ENCODE data around the gene HMCES.

Gene HMCES

DNA sequence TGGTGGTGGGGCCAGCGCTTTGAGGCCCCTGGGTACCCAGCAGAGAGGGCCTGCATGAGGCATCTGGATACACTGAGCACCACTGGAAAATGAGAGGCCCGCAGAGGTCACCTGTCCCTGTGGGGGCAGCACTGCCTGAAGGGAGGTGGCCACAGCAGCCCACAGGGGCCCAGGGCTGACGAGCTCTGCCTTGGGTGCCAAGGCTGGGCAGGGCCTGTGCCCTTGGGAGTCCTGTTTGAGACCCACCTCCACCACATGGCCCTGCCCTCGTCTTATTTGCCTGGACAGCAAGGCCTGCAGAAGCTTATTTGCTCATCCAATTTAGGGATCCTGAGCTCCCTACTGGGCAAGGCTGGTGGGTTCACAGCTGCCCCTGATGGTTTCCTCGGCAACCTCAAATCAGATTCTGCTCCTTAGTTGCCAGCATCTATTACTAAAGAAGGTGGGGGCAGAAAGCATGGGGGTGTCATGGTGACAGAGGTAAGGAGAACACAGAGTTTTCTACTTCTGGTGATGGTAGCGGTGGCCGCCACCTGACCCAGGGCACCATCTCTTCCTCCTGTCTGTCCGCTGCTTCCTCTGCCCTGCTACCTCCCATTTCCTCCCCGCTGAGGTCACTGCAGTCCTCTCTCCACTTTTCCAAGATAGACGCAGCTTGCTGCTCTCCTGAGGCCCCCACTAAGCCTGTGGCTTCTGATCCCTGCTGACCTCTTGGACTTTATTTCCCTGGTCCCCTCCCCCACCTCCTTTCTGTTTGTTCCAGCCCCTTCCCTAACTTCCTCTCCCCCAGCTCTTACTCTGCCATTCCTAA lies 62.9 kb downstream of the HMCES start:
- TF ChIP-seq, protein P1, sequence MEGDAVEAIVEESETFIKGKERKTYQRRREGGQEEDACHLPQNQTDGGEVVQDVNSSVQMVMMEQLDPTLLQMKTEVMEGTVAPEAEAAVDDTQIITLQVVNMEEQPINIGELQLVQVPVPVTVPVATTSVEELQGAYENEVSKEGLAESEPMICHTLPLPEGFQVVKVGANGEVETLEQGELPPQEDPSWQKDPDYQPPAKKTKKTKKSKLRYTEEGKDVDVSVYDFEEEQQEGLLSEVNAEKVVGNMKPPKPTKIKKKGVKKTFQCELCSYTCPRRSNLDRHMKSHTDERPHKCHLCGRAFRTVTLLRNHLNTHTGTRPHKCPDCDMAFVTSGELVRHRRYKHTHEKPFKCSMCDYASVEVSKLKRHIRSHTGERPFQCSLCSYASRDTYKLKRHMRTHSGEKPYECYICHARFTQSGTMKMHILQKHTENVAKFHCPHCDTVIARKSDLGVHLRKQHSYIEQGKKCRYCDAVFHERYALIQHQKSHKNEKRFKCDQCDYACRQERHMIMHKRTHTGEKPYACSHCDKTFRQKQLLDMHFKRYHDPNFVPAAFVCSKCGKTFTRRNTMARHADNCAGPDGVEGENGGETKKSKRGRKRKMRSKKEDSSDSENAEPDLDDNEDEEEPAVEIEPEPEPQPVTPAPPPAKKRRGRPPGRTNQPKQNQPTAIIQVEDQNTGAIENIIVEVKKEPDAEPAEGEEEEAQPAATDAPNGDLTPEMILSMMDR (IDR thresholded peaks at IDR 0.05; ENCODE audit: control extremely low read depth, extremely low read depth, low read depth, missing control alignments): no peak
- no peak for DNase-seq (ENCODE audit: extremely low spot score)
- POLR2A ChIA-PET: no interaction called here
- CTCF ChIA-PET: interaction anchor here (1.0 to 1.4 kb wide), 2 partner anchors 12 to 42 kb away, joined by 3 read pairs; no protein-coding TSS in a partner anchor

DNA sequence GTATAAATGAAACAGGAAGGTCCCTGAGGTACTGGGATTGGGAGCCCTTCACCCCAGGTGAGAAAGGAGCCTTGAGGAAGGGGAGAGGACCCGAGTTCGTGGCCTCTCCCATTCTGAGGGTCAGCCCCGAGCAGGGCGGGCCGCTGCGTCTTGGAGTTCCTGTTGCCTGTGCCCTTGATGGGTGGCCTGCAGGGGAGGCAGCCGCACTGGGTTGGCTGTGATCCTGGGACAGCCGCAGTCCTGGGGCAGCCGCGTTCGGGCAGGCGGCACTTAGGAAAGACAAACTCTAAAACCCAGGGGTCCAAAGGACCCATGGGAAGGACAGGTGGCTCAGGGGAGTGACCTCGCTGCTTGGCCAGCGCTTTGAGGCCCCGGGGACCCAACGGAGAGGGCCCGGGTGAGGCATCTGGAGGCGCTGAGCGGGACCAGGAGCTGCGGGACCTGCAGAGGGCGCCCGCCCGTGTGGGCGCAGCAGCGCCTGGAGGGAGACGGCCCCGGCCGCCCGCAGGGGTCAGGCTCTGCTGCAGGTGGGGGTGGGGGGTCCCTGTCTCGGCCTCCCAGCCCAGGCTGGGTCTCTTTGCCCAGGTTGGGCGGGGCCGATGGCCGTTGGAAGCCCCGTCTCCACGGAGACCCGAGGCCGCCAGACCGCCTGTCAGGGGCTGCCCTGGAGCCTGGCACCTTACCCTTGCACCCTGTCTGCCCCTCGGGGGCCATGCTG lies 65.1 kb downstream of the HMCES start:
- ChIA-PET POLR2A (no interaction called here), CTCF (interaction anchor here (1.8 kb wide), 1 partner anchor 10 kb away, joined by 5 read pairs; no protein-coding TSS in a partner anchor)
- TF ChIP-seq, protein P1 (IDR thresholded peaks at IDR 0.05; ENCODE audit: control extremely low read depth, extremely low read depth, low read depth, missing control alignments): peak; percentile 64
- DNase-seq (ENCODE audit: extremely low spot score): peak; percentile 59

DNA sequence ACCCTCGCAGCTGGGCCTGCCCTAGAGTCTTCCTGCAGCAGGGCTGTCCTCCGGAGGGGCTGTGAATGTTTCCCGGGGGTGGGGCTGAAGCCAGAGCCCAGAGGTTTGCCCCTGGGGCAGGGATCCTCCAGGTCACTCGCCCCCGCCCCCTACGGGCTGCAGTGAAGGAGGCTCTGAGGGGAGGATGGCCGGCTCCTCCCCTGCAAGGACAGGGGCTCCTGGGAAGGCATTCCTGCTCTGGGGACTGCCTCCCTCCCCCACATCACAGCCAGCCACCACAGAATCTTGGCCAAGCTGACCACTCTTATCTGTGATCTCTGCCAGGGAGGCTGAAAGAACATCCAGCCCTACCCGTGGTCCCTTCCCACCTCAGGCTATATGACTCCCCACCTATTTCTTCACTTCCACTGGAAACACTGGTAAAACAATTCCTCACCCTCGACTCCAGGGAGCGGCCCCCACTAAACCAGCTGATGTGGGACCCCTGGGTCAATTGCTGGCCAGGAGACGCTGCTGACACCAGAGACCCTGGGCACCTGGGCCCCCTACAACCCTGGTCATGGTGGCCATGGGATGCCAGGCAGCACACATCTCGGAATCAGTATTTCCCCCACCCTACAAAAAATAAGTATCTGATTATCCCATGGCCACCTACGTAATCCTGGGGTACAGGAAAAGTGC lies 66.0 kb downstream of the HMCES start:
- no peak for DNase-seq (ENCODE audit: extremely low spot score)
- POLR2A ChIA-PET: no interaction called here
- TF ChIP-seq, protein P1 (IDR thresholded peaks at IDR 0.05; ENCODE audit: control extremely low read depth, extremely low read depth, low read depth, missing control alignments): no peak
- CTCF ChIA-PET: interaction anchor here (1.8 kb wide), 1 partner anchor 11 kb away, joined by 5 read pairs; no protein-coding TSS in a partner anchor

DNA sequence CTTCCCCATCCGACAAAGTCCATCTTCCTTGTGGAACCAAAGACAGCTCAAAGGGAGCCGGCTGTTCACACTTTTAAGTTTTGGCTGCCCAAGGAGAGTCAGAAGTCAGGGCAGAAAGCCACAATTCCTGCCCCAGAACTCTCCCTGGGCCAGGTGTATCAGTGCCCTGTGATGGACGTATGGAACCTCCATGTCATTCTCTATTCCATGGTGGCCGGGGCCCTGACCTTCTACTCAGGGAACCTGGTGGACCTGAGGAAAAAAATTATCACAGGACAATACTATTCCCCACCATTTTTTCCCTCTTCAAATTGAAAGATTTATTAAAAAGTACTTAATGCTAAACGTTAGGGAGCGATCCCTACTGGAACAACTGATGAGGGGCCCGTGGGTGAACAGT lies 66.6 kb downstream of the HMCES start:
- ChIA-PET CTCF (interaction anchor here (1.8 kb wide), 1 partner anchor 11 kb away, joined by 5 read pairs; no protein-coding TSS in a partner anchor), POLR2A (no interaction called here)
- TF ChIP-seq, protein P1 (IDR thresholded peaks at IDR 0.05; ENCODE audit: control extremely low read depth, extremely low read depth, low read depth, missing control alignments): no peak
- no peak for DNase-seq (ENCODE audit: extremely low spot score)

DNA sequence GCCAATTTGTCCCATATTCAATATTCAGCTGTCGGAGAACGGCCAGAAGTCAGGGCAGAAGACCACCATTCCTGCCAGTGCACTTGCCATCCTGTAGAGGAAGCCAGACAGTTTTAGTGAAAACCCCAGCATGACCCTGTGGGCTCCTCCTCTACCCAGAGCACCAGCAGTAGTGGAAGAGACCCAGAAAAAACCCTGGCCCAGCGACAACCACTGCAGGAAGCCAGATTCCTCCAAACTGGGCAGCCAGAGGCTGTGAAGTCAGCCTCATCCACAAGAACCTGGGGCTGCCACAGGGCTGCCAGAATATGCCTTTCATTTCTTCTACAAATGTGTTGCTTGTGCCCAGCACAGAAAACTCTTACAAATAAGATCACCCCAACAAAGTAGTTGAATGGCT lies 67.3 kb downstream of the HMCES start:
- TF ChIP-seq, protein P1 (IDR thresholded peaks at IDR 0.05; ENCODE audit: control extremely low read depth, extremely low read depth, low read depth, missing control alignments): no peak
- CTCF ChIA-PET: no interaction called here
- DNase-seq (ENCODE audit: extremely low spot score): no peak
- POLR2A ChIA-PET: no interaction called here

DNA sequence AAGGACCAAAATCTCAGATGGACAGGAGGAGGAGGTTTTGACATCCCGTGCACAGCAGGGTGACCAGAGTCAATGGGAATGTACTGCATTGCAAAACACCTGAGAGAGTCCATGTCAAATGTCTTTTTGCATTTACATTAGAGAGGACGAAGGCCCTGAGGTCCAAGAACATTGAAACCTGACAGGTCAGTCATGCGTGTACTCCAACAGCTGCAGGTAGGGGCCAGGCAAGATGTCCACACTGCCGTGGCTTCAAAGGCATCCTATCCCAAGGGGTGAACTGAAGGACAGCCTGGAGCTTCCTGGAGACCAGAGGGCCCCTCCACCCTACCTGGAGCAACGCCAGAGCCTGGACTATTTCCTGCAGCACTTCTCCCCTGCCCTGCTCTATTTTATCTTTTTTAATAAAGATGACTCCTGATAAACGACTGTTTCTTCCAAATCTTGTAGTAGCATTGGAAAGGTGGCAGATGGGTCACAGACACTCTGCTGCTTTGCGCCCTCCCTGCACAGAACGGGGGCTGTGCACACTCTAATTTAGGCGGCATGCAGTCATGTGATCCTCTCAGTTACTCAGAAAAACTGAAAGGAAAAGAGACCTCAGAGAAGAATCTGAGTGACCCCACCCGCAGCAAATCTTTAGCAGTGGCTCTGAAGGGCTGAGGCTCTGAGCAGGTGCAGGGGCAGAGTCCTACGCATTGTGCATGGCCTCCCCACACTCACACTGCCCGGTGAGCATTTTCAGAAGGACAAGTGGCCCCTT lies 68.2 kb downstream of the HMCES start:
- ChIA-PET POLR2A (no interaction called here), CTCF (no interaction called here)
- no peak for DNase-seq (ENCODE audit: extremely low spot score)
- TF ChIP-seq, protein P1 (IDR thresholded peaks at IDR 0.05; ENCODE audit: control extremely low read depth, extremely low read depth, low read depth, missing control alignments): no peak

Measured in GM10248 (cell line).